Motor neuron (in vitro differentiated cells): Measurements from ENCODE around the gene PMM1. TPM values are rescaled to one million over a fixed set of nuclear protein-coding genes. Genes with fewer than 3 reads are reported as not detected.
"Not testable (repeated sequence)": the region's sequence is repeated elsewhere in the genome, so short reads cannot be mapped to it uniquely, and the experiment has no call there.

Experiments used
- ATAC-seq, 8 experiments: fragments of 200-7000 bp; cut with Tn5 transposase; replicated peaks in 6 of 8; 2 replicates each; pipeline ENCODE4 v1.8.0; 2021; ENCODE audit warnings: mild to moderate bottlenecking in 8 of 8, moderate library complexity in 8 of 8
- H3K27ac ChIP-seq, 2 donors: fragments of 250-450 bp; sonication (Bioruptor Pico); 2 replicates each; pipeline ENCODE4 v1.9.0; 2021; ENCODE audit warnings: antibody characterized with exemption in 2 of 2, mild to moderate bottlenecking in 2 of 2, moderate library complexity in 1 of 2
- H3K4me1 ChIP-seq, 2 donors: fragments of 250-450 bp; sonication (Bioruptor Pico); replicated peaks in 1 of 2; 2 replicates each; pipeline ENCODE4 v1.6.1; 2021; ENCODE audit warnings: antibody characterized with exemption in 2 of 2, mild to moderate bottlenecking in 2 of 2, moderate library complexity in 1 of 2
- H3K4me3 ChIP-seq, 5 donors: fragments of 250-450 bp; sonication (Bioruptor Pico); 2 replicates each; pipeline ENCODE4 v1.9.0; 2021; ENCODE audit warnings: antibody characterized with exemption in 5 of 5, mild to moderate bottlenecking in 5 of 5, moderate library complexity in 4 of 5
- WGBS, 10 experiments: fragments of 450-650 bp; shearing (Covaris generic); methylation state at CpG; one replicate each; pipeline ENCODE4 v1.0.0; 2022; 5-methylcytosine and 5-hydroxymethylcytosine counted together
- in situ Hi-C, 9 experiments: fragments of 400-800 bp; cut with MboI; loops; one replicate each; pipeline ENCODE4 v1.15.0; 2021; ENCODE audit warnings: low sequenced_read_pairs in 9 of 9, low pct_unique_long_range_greater_than_20kb in 2 of 9; ENCODE audit not compliant: unreplicated experiment in 9 of 9
- total RNA-seq, 8 experiments: library from RNA; unstranded; fragments of 300-600 nt; gene quantifications; 2 replicates each; pipeline versions ENCODE4 v1.2.3 to v1.2.4, GENCODE V29; 2022

PMM1 gene
- total RNA-seq, 8 experiments from 2014 or later = 18.5 to 43.0 (median 26.4) TPM

DNA sequence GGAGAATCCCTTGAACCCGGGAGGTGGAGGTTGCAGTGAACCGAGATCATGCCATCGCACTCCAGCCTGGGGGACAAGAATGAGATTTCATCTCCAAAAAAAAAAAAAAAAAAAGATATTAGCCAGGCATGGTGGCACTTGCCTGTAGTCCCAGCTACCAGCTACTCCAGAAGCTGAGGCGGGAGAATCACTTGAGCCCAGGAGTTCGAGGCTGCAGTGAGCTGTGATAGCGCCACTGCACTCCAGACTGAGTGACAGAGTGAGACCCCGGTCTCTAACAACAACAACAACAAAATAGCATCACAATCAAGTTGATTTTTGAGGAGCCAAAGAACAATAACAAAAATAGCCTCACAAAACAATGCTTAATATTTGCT lies 2.3 kb downstream of the PMM1 start:
- ATAC-seq = no peak
- H3K4me3 ChIP-seq = no peak overlapping the region
- peaks cover 6 to 13% of the 10 kb centered on the region in 2 donors for H3K4me1 ChIP-seq
- no peak overlapping the region for H3K27ac ChIP-seq
- 63 to 100% (median 90%) methylated on average over 1 to 4 of the region's 7 CpGs; no CpG with 5 or more reads in 3 of the 10 experiments for WGBS, 10 experiments
- in situ Hi-C loops = no loop called here

DNA sequence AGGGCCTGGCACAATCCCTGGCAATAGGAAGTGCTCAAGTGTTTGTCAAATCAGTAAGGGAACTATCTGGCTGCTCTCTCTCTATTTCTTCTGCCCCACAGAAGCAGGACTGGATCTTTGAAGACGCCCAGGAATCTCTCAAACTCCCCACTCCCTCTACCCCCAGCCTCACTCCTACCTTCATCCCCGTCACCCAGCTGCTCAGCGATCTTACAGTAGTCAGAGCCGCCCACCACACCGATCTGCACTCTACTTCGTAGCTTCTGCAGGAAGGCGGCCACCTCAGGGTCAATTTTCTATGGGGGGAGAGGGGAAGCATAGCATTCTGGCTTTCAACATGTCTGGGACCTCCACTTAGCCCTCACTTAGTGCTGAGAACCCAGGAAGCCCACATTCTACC lies 3.7 kb downstream of the PMM1 start:
- ATAC-seq = no peak
- in situ Hi-C loops = no loop called here
- Histone ChIP-seq H3K4me3 (no peak overlapping the region), H3K4me1 (peaks cover 6 to 13% of the 10 kb centered on the region in 2 donors), H3K27ac (no peak overlapping the region)
- 60 to 100% (median 100%) methylated on average over 1 to 2 of the region's 7 CpGs; no CpG with 5 or more reads in 4 of the 10 experiments for WGBS, 10 experiments

DNA sequence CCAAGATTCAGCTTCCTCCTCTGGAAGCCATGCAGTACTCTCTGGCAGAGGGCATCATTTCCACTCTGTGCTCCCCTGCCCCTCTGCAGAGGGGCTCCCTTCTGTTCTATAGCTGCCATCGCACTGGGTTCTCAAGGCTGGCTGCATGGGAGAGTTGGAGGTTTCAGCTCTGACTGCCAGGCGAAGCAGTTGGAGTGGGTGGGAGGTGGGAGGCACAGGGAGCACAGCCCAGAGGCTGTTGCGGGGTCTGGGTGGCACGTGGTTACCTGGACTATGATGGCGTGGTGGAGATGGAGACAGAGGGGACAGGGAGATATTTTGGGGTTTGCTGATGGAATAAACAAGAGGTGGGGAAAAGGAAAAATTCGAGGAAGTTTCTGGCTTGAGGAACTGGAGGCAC lies 4.8 kb downstream of the PMM1 start:
- in situ Hi-C loops = no loop called here
- no peak overlapping the region for H3K4me3 ChIP-seq
- WGBS, 10 experiments = 17 to 100% (median 71%) methylated on average over 1 to 5 of the region's 6 CpGs; no CpG with 5 or more reads in 3 of the 10 experiments
- no peak overlapping the region for H3K27ac ChIP-seq
- ATAC-seq = no peak
- peaks cover 6 to 13% of the 10 kb centered on the region in 2 donors for H3K4me1 ChIP-seq

DNA sequence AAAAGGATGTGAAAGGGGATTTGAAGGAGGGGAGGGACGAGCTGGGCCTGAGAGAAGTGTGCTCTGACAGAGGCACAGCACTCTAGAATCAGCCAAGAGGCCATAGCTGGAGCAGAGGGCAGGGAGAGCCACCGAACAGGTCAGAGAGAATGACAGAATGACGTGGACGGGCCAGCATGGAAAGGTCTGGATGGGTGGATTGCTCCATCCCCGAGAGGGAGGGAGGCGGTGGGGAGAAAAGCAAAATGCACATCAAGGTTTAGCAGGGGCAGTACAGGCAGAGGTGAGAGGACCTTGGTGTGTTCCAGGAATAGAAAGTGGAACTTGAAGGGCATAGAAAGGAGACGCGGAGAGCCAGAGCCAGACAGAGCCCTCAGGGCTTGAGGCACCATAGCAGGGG lies 6.9 kb downstream of the PMM1 start:
- Histone ChIP-seq H3K4me3 (no peak overlapping the region), H3K27ac (no peak overlapping the region), H3K4me1 (peaks cover 0 to 3% of the 10 kb centered on the region in 2 donors)
- WGBS, 10 experiments = 57 to 100% (median 83%) methylated on average over 1 to 5 of the region's 8 CpGs; no CpG with 5 or more reads in 1 of the 10 experiments
- no peak for ATAC-seq
- in situ Hi-C loops = no loop called here

DNA sequence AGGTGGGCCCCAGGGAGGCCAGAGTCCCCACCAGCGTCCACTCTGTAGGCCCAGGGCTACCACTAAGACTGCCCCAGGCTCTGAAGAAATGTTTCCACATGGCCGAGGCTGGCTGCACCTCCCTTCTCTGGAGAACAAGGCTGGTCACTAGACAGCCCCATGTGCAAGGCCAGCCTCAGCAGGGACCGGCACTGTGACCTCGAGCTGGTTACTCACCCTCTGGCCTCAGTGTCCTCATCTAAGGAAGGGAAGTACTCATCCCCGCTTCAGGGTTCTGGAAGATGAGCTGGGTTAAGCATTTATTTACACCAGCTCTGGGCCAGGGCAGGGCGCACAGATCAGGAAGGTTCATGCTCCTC lies 9.7 kb downstream of the PMM1 start:
- 80 to 100% (median 88%) methylated on average over 1 to 5 of the region's 6 CpGs; no CpG with 5 or more reads in 5 of the 10 experiments for WGBS, 10 experiments
- no peaks in the 10 kb centered on the region for H3K4me1 ChIP-seq
- no peak overlapping the region for H3K27ac ChIP-seq
- no peak overlapping the region for H3K4me3 ChIP-seq
- in situ Hi-C loops = no loop called here
- no peak for ATAC-seq

DNA sequence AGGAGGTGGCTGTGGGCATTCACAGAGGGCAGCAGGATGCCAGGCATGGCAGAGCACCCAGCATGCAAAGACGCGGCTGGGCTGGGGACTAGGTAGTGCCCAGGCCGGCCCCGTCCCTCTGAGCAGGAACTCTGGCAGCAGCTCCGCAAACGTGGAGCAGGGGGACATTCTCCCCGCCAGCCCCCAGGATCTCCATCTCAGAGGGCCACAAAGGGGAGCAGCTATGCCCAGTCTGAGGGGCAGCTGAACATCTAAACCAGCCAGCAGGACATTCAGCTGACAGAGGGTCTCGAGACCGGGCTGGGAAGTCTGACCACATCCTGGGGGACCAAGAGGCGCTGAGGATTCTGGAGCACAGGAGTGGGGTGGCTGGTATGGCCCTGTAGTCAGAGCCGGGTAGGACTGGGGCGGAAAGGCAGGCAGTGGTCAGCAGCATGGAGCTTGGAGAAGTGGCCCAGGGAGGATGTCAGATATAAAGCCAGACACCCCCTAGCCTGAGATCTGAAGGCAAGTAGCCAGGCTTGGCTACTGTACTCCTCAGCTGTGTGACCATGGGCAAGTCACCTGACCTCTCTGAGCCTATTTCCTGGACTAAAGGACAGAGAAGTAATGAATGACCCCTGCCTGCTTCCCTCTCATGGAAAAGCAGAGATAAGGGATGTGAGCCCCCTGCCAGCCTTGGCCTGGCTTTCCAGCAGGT lies 10.2 kb downstream of the PMM1 start:
- H3K4me3 ChIP-seq = no peak overlapping the region
- no peaks in the 10 kb centered on the region for H3K4me1 ChIP-seq
- H3K27ac ChIP-seq = no peak overlapping the region
- no peak for ATAC-seq
- WGBS, 10 experiments = 70 to 100% (median 92%) methylated on average over 1 to 3 of the region's 12 CpGs; no CpG with 5 or more reads in 6 of the 10 experiments
- in situ Hi-C loops = no loop called here

DNA sequence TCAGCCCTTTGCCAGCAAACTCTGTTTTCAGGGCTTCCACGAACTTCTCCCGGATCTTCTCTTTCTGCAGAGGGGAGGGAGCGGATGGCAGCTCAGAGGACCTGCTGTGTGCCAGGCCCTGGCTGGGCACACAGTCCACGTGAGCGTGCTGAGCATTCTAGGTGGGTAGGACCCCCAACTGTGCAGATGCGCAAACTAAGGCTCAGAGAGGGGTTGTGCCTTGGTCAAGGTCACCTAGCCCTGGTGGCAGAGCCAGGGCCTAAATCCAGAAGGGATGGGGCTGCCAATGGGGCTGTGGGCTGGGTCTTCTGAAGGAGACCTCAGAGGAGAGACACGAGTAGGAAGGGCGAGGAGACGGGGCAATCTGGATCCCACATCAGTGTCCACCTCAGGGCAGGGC lies 10.8 kb downstream of the PMM1 start:
- in situ Hi-C loops = no loop called here
- WGBS, 10 experiments = 82 to 100% (median 93%) methylated on average over 2 to 6 of the region's 9 CpGs; no CpG with 5 or more reads in 5 of the 10 experiments
- Histone ChIP-seq H3K27ac (no peak overlapping the region), H3K4me1 (no peaks in the 10 kb centered on the region), H3K4me3 (no peak overlapping the region)
- no peak for ATAC-seq

DNA sequence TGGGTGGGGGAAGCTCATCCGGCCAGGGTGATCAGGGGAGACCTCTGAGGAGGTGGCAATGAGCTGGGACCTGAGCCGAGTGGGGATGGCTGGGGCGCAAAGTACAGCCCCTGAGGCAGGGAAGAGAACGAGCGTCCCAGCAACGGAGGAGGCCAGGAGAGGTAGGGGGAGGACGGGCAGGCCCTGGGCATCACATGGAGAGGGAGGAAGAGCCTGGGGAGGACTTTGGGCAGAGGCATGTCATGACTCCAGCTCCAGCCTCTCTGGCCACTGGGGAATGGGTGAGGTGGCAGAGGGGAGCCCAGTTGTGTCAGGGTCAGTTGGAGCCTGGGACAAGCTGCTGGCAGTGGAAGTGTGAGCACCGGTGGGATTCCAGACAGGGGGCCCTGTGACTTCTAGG lies 11.5 kb downstream of the PMM1 start:
- no peaks in the 10 kb centered on the region for H3K4me1 ChIP-seq
- 78 to 100% (median 93%) methylated on average over 3 to 6 of the region's 8 CpGs; no CpG with 5 or more reads in 6 of the 10 experiments for WGBS, 10 experiments
- ATAC-seq = no peak
- in situ Hi-C loops = no loop called here
- H3K27ac ChIP-seq = no peak overlapping the region
- no peak overlapping the region for H3K4me3 ChIP-seq

DNA sequence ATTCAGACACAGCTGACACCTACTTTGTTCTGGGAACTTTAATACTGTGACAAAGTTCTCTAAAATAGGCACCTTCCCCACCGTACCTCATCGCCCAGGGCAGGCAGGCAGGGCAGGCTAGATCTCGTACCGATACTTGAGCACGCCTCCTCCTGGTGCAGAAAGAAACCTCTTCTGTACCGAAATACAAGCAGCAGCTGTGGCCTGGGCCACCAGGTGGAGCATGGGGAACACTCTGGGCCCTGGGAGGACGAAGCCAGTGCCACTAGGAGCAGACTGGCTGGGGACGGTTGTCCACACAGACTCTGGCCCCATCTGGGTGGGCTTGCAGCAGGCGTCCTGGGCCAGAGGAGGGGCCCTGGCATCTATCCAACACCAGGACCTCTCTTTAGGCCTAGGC lies 12.8 kb downstream of the PMM1 start:
- peak; percentile 39 to 92 (median 53) for ATAC-seq
- 54 to 100% (median 75%) methylated on average over 1 to 5 of the region's 9 CpGs; no CpG with 5 or more reads in 4 of the 10 experiments for WGBS, 10 experiments
- in situ Hi-C loops = no loop called here
- Histone ChIP-seq H3K4me1 (no peaks in the 10 kb centered on the region), H3K27ac (peak overlapping the region in 1 of 2 donors; percentile 41), H3K4me3 (no peak overlapping the region)

DNA sequence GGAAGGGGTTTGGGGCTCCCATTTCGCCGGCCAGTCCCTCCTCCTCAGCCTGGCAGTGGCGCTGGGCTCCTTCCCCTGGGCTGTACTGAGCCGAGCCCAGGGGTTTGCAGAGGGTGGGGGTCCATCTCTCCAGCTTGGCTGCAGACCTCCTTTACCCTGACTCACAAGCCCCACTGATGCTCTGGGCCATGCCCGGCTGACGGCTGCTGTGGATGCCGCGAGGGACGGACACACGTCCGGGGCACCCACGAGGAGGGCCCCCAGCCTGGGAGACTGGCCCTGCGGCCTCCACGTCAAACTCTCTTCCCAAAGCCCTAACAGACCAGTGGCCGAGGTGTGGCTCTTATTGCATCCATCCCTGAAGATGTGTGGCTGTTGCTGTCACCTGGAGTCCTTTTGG lies 14.1 kb downstream of the PMM1 start:
- Histone ChIP-seq H3K4me3 (no peak overlapping the region), H3K27ac (no peak overlapping the region), H3K4me1 (no peaks in the 10 kb centered on the region)
- WGBS, 10 experiments = 40% methylated on average over 1 of the region's 15 CpGs; no CpG with 5 or more reads in 9 of the 10 experiments
- in situ Hi-C loops = no loop called here
- peak in 3 of 8 experiments; percentile 8 to 16 (median 10) for ATAC-seq

DNA sequence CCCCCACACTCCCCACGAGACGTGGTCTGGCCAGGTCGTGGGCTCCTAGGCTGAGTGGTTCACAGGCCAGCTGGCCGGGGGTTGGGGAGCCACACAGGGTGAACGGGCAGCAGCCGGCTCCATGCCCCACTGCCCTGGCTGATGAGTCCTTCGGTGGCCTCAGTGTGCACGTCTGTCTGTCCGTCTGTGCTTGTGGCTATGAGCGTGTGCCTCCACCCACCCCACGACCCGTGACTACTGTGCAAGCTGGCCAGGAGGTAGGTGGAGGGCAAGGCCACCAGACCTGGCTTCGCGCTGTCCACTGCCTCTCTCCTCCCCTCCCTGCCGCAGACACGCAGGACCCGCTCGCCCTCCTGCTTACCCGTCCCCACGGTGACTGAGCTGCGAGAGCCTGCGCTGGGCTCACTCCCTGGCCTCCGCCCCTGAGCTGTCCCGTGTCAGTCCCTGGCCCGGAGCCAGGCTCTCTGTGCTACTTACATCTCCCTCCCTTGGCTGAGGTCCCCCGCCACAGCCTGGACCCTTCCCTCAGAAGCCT lies 14.7 kb downstream of the PMM1 start:
- ATAC-seq = peak; percentile 32 to 79 (median 46)
- WGBS, 10 experiments = 45 to 69% (median 56%) methylated on average over 4 to 5 of the region's 26 CpGs; no CpG with 5 or more reads in 7 of the 10 experiments
- no peak overlapping the region for H3K27ac ChIP-seq
- peaks cover under 1 to 2% of the 10 kb centered on the region in 2 donors for H3K4me1 ChIP-seq
- no peak overlapping the region for H3K4me3 ChIP-seq
- in situ Hi-C loops = no loop called here

DNA sequence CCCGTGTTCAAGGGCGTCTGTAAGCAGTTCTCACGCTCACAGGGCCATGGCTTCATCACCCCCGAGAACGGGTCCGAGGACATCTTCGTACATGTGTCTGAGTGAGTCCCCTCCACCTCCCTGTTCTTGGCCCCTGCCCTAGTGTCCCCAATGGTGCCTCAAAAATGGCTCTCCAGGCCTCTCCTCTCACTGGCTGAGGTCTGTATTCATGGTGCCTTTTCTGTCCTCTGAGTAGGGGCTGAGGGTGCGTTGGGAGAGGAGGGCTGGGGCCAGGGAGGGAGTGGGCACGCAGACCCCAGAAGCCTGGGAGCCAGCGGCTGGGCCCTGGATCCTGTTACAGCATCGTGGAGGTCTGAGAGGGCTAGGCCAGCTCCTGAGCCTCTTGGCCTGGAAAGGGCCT lies 16.0 kb downstream of the PMM1 start:
- ATAC-seq = no peak
- Histone ChIP-seq H3K4me1 (peaks cover 13 to 14% of the 10 kb centered on the region in 2 donors), H3K4me3 (no peak overlapping the region), H3K27ac (no peak overlapping the region)
- in situ Hi-C loops = no loop called here
- WGBS, 10 experiments = 60 to 100% (median 96%) methylated on average over 1 to 5 of the region's 11 CpGs; no CpG with 5 or more reads in 7 of the 10 experiments

DNA sequence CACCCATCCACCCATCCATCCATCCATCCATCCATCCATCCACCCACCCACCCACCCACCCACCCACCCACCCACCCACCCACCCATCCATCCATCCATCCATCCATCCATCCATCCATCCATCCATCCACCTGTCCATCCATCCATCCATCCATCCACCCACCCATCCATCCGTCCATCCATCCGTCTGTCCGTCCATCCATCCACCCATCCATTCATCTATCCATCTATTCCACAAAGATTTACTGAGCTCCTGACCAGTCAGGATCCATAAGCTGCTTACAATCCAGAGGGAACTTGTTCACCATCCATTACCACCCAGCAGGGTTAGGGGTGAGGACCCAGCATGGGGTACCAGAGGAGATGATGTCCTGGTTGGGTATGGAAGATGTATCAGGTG lies 17.3 kb downstream of the PMM1 start:
- WGBS, 10 experiments = 100% methylated on average over 1 of the region's 3 CpGs; no CpG with 5 or more reads in 9 of the 10 experiments
- H3K4me3 ChIP-seq, in situ Hi-C loops, H3K27ac ChIP-seq, ATAC-seq: not testable (repeated sequence)
- peaks cover 16 to 19% of the 10 kb centered on the region in 2 donors for H3K4me1 ChIP-seq
